IMR-90 (cell line): ENCODE measurements around the gene ATP5ME. TPM values are rescaled to one million over a fixed set of nuclear protein-coding genes. Genes with fewer than 3 reads are reported as not detected.

ENCODE experiments used
- ATAC-seq: fragments of 200-7000 bp; cut with Tn5 transposase; 2 replicates; pipeline ENCODE4 v1.9.1; 2020; ENCODE audit warnings: low read depth, mild to moderate bottlenecking, moderate library complexity
- BruUV-seq: library from RNA; stranded (reverse); fragments of 400-500 nt; replicated peaks from 2 replicates; lab custom pipeline; 2021; lab: Mats Ljungman, UMichigan
- CTCF ChIA-PET: fragments of 300-600 bp; formaldehyde crosslinking; extraction: SDS; loops from one replicate; lab custom pipeline; 2021; ENCODE audit warnings: antibody characterized with exemption; lab: Yijun Ruan, JAX
- POLR2A ChIA-PET: fragments of 300-600 bp; sonication (Branson Sonifier 250); formaldehyde crosslinking; loops from one replicate; lab custom pipeline; 2022; ENCODE audit warnings: antibody characterized with exemption; ENCODE audit not compliant: unreplicated experiment; lab: Charles Lee
- DNase-seq: peaks from one replicate; pipeline ENCODE4 v3.0.0; 2013
- H2AFZ ChIP-seq: replicated peaks from 2 replicates; pipeline ENCODE3; 2013; ENCODE audit warnings: low read length, mild to moderate bottlenecking; ENCODE audit not compliant: poor library complexity
- H2AK5ac ChIP-seq: 2 replicates; pipeline ENCODE4 v1.6.1; 2013; ENCODE audit warnings: low read depth, low read length, inconsistent platforms
- H2AK9ac ChIP-seq: replicated peaks from 2 replicates; pipeline ENCODE3; 2013; ENCODE audit warnings: mild to moderate bottlenecking, low read depth, low read length, moderate library complexity; ENCODE audit not compliant: poor library complexity
- H2BK120ac ChIP-seq: 2 replicates; pipeline ENCODE4 v1.6.1; 2013; ENCODE audit warnings: low read depth, low read length, inconsistent platforms
- H2BK15ac ChIP-seq: 3 replicates; pipeline ENCODE4 v1.6.1; 2013; ENCODE audit warnings: low read depth, low read length, inconsistent platforms
- H2BK20ac ChIP-seq: 2 replicates; pipeline ENCODE4 v1.6.1; 2013; ENCODE audit warnings: low read depth, mild to moderate bottlenecking, inconsistent platforms, low read length, moderate library complexity
- H2BK5ac ChIP-seq: 2 replicates; pipeline ENCODE4 v1.6.1; 2013; ENCODE audit warnings: mild to moderate bottlenecking, low read depth, low read length, inconsistent platforms; ENCODE audit not compliant: poor library complexity, severe bottlenecking
- H3K14ac ChIP-seq: replicated peaks from 2 replicates; pipeline ENCODE4 v1.6.1; 2013; ENCODE audit warnings: low read depth, low read length, inconsistent platforms
- H3K18ac ChIP-seq: 2 replicates; pipeline ENCODE4 v1.6.1; 2013; ENCODE audit warnings: low read depth, low read length, control low read depth
- H3K23ac ChIP-seq: 2 replicates; pipeline ENCODE4 v1.6.1; 2013; ENCODE audit warnings: low read depth, low read length, inconsistent platforms
- H3K27ac ChIP-seq: 2 replicates; pipeline ENCODE4 v1.5.1; 2013; ENCODE audit warnings: mild to moderate bottlenecking, control low read depth, low read length; ENCODE audit not compliant: insufficient read depth
- H3K27me3 ChIP-seq: 2 replicates; pipeline ENCODE4 v1.6.1; 2013; ENCODE audit warnings: low read length; ENCODE audit not compliant: control insufficient read depth, insufficient read depth
- H3K36me3 ChIP-seq: 2 replicates; pipeline ENCODE4 v1.6.1; 2013; ENCODE audit warnings: low read length, mixed read lengths; ENCODE audit not compliant: control insufficient read depth, insufficient read depth
- H3K4ac ChIP-seq: 2 replicates; pipeline ENCODE4 v1.6.1; 2013; ENCODE audit warnings: low read depth, low read length, inconsistent platforms
- H3K4me1 ChIP-seq: 2 replicates; pipeline ENCODE4 v1.6.1; 2013; ENCODE audit warnings: low read length, mixed read lengths; ENCODE audit not compliant: control insufficient read depth, insufficient read depth
- H3K4me2 ChIP-seq: 2 replicates; pipeline ENCODE4 v1.6.1; 2013; ENCODE audit warnings: low read depth, mild to moderate bottlenecking, control low read depth, low read length, moderate library complexity
- H3K4me3 ChIP-seq: 2 replicates; pipeline ENCODE4 v1.5.1; 2013; ENCODE audit warnings: low read depth, mild to moderate bottlenecking, control low read depth, low read length, moderate library complexity; ENCODE audit not compliant: insufficient read depth
- H3K56ac ChIP-seq: 2 replicates; pipeline ENCODE4 v1.6.1; 2013; ENCODE audit warnings: low read length, inconsistent platforms; ENCODE audit not compliant: insufficient read depth; ENCODE audit errors: extremely low read depth
- H3K79me1 ChIP-seq, 2 experiments: 2 replicates each; pipeline ENCODE4 v1.6.1; 2013; ENCODE audit warnings: low read length in 2 of 2, inconsistent platforms in 1 of 2, low read depth in 1 of 2
- H3K9ac ChIP-seq: 2 replicates; pipeline ENCODE4 v1.6.1; 2013; ENCODE audit warnings: low read depth, low read length, control low read depth
- H3K9me1 ChIP-seq: 2 replicates; pipeline ENCODE4 v1.6.1; 2013; ENCODE audit warnings: low read length, inconsistent platforms; ENCODE audit not compliant: insufficient read depth
- H3K9me3 ChIP-seq: 2 replicates; pipeline ENCODE4 v1.6.1; 2013; ENCODE audit warnings: low read length; ENCODE audit not compliant: control insufficient read depth, insufficient read depth
- H4K20me1 ChIP-seq: 2 replicates; pipeline ENCODE4 v1.6.1; 2013; ENCODE audit warnings: low read length, inconsistent platforms; ENCODE audit not compliant: insufficient read depth
- H4K5ac ChIP-seq: 2 replicates; pipeline ENCODE4 v1.6.1; 2013; ENCODE audit warnings: mild to moderate bottlenecking, low read depth, low read length, control low read depth
- H4K8ac ChIP-seq, 2 experiments: 2 replicates each; pipeline ENCODE4 v1.6.1; 2013; ENCODE audit warnings: low read depth in 2 of 2, low read length in 2 of 2, control low read depth in 1 of 2, inconsistent platforms in 1 of 2
- H4K91ac ChIP-seq: 2 replicates; pipeline ENCODE4 v1.6.1; 2013; ENCODE audit warnings: low read depth, low read length, inconsistent platforms; ENCODE audit not compliant: insufficient read depth
- BHLHE40 ChIP-seq: fragments of 150-350 bp; IDR thresholded peaks from 2 replicates; pipeline ENCODE4 v1.6.1; 2016; ENCODE audit warnings: mild to moderate bottlenecking, low read depth, low read length
- CEBPB ChIP-seq: IDR thresholded peaks from 2 replicates; pipeline ENCODE4 v1.6.1; 2012; ENCODE audit warnings: low read depth, low read length, improper control_type of control experiment
- MAFK ChIP-seq: IDR thresholded peaks from 2 replicates; pipeline ENCODE4 v1.6.1; 2012; ENCODE audit warnings: low read depth, low read length, improper control_type of control experiment
- MAZ ChIP-seq: IDR thresholded peaks from 2 replicates; pipeline ENCODE4 v1.6.1; 2012; ENCODE audit warnings: low read depth, mild to moderate bottlenecking, low read length, improper control_type of control experiment, moderate library complexity, borderline replicate concordance
- MXI1 ChIP-seq: IDR thresholded peaks from 2 replicates; pipeline ENCODE4 v1.6.1; 2012; ENCODE audit warnings: low read depth, mild to moderate bottlenecking, low read length, moderate library complexity, borderline replicate concordance
- POLR2A ChIP-seq: IDR thresholded peaks from 2 replicates; pipeline ENCODE4 v1.6.1; 2012; ENCODE audit warnings: mild to moderate bottlenecking, low read depth, low read length
- RAD21 ChIP-seq: IDR thresholded peaks from 2 replicates; pipeline ENCODE4 v1.6.1; 2012; ENCODE audit warnings: low read length, improper control_type of control experiment
- RCOR1 ChIP-seq: IDR thresholded peaks from 2 replicates; pipeline ENCODE4 v1.6.1; 2012; ENCODE audit warnings: mild to moderate bottlenecking, low read length, improper control_type of control experiment; ENCODE audit not compliant: insufficient replicate concordance
- RFX5 ChIP-seq: IDR thresholded peaks from 2 replicates; pipeline ENCODE4 v1.8.0; 2012; ENCODE audit warnings: low read depth, mild to moderate bottlenecking, low read length, moderate library complexity
- SMC3 ChIP-seq: fragments of 150-350 bp; IDR thresholded peaks from 2 replicates; pipeline ENCODE4 v1.6.1; 2016; ENCODE audit warnings: low read depth, mild to moderate bottlenecking, antibody characterized with exemption, low read length, moderate library complexity
- WGBS, 2 experiments: methylation state at CpG; one replicate each; pipeline versions ENCODE4 v1.1.5 to v1.1.7; 2013; ENCODE audit warnings: missing lambda C conversion rate in 2 of 2; ENCODE audit not compliant: insufficient read length in 1 of 2; ENCODE audit errors: extremely low coverage in 2 of 2; 5-methylcytosine and 5-hydroxymethylcytosine counted together
- dilution Hi-C: fragments of 300-500 bp; cut with HindIII; formaldehyde crosslinking; loops from one replicate; pipeline ENCODE4 v1.14.3; 2018; ENCODE audit warnings: low sequenced_read_pairs; ENCODE audit not compliant: unreplicated experiment
- in situ Hi-C: fragments of 300-500 bp; cut with MboI; formaldehyde crosslinking; loops from 3 replicates; pipeline ENCODE4 v1.14.3; 2019; ENCODE audit warnings: low sequenced_read_pairs, inconsistent platforms, mixed read lengths
- intact Hi-C: fragments of 100-400 bp; cut with micrococcal nuclease; formaldehyde crosslinking; loops from 2 replicates; pipeline ENCODE4 v1.10.0; 2022
- polyA plus RNA-seq, 3 experiments: library from polyadenylated mRNA; depleted of rRNA; stranded (reverse); fragments of >200 nt; gene quantifications; 2 replicates each; pipeline ENCODE4 v1.2.3, GENCODE V29; 2012; ENCODE audit warnings: low replicate concordance in 1 of 3
- total RNA-seq: library from RNA; depleted of rRNA; stranded (reverse); fragments of >200 nt; gene quantifications from 2 replicates; pipeline ENCODE4 v1.2.3, GENCODE V29; 2012
- TF ChIP-seq, protein P1 (sequence below): fragments of 150-350 bp; IDR thresholded peaks from 2 replicates; pipeline ENCODE4 v1.6.1; 2017; ENCODE audit warnings: mild to moderate bottlenecking, antibody characterized with exemption, low read length, low read depth
- TF ChIP-seq, protein P2 (sequence below): conservative IDR thresholded peaks from 2 replicates; pipeline ENCODE4 v1.5.1; 2012; ENCODE audit warnings: mild to moderate bottlenecking, low read depth, low read length, improper control_type of control experiment
- TF ChIP-seq, protein P3 (sequence below): fragments of 150-350 bp; IDR thresholded peaks from 2 replicates; pipeline ENCODE4 v1.6.1; 2016; ENCODE audit warnings: low read depth, mild to moderate bottlenecking, low read length, moderate library complexity, borderline replicate concordance

The ATP5ME gene
- total and polyA plus RNA-seq, 2 of the 4 experiments (the other 2 are of a cell fraction) = 39.3 to 603 TPM

DNA sequence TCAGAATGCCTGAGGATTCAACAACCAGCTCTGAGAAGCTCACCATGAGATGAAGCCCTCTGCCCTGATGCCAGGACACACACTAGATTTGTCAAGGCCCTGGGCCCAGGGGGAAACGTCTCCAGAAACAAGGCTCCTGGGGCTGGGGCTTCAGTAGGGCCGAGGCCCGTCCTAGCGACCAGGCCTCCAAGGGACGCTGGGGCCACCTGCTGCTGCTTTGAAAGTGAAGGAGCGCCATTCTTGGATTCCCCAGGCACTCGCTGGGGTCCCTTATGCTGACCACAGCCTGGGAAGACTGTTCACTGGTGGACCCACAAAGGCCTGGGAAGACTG, 24.8 kb downstream of the ATP5ME start:
- Histone ChIP-seq H2AK9ac (no peak overlapping the region), H3K18ac (no peak overlapping the region), H3K9me3 (peaks cover 3% of the 10 kb centered on the region), H4K20me1 (no peaks in the 10 kb centered on the region), H3K14ac (no peak overlapping the region), H3K56ac (no peak overlapping the region), H4K8ac (no peak overlapping the region), H3K4me3 (no peak overlapping the region), H3K27ac (no peak overlapping the region), H2AK5ac (no peak overlapping the region), H4K5ac (no peak overlapping the region), H3K4ac (no peak overlapping the region), H2BK20ac (no peak overlapping the region), H2AFZ (no peak overlapping the region), H3K9ac (no peak overlapping the region), H3K27me3 (peaks cover 11% of the 10 kb centered on the region; the same call in 1 of the 2 replicates), H2BK5ac (no peak overlapping the region), H3K4me2 (no peak overlapping the region), H2BK15ac (no peak overlapping the region), H4K91ac (no peak overlapping the region), H3K9me1 (no peaks in the 10 kb centered on the region), H2BK120ac (no peak overlapping the region), H3K23ac (no peak overlapping the region), H3K36me3 (no peaks in the 10 kb centered on the region), H3K79me1 (no peaks in the 10 kb centered on the region), H3K4me1 (no peaks in the 10 kb centered on the region)
- no peak for TF ChIP-seq RAD21
- no peak for TF ChIP-seq SMC3
- TF ChIP-seq MAFK = no peak
- TF ChIP-seq, protein P1, sequence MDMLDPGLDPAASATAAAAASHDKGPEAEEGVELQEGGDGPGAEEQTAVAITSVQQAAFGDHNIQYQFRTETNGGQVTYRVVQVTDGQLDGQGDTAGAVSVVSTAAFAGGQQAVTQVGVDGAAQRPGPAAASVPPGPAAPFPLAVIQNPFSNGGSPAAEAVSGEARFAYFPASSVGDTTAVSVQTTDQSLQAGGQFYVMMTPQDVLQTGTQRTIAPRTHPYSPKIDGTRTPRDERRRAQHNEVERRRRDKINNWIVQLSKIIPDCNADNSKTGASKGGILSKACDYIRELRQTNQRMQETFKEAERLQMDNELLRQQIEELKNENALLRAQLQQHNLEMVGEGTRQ = no peak
- TF ChIP-seq, protein P2, sequence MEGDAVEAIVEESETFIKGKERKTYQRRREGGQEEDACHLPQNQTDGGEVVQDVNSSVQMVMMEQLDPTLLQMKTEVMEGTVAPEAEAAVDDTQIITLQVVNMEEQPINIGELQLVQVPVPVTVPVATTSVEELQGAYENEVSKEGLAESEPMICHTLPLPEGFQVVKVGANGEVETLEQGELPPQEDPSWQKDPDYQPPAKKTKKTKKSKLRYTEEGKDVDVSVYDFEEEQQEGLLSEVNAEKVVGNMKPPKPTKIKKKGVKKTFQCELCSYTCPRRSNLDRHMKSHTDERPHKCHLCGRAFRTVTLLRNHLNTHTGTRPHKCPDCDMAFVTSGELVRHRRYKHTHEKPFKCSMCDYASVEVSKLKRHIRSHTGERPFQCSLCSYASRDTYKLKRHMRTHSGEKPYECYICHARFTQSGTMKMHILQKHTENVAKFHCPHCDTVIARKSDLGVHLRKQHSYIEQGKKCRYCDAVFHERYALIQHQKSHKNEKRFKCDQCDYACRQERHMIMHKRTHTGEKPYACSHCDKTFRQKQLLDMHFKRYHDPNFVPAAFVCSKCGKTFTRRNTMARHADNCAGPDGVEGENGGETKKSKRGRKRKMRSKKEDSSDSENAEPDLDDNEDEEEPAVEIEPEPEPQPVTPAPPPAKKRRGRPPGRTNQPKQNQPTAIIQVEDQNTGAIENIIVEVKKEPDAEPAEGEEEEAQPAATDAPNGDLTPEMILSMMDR = no peak
- no peak for TF ChIP-seq POLR2A
- no peak for TF ChIP-seq BHLHE40
- TF ChIP-seq MAZ = no peak
- no peak for TF ChIP-seq RCOR1
- TF ChIP-seq MXI1 = no peak
- TF ChIP-seq, protein P3, sequence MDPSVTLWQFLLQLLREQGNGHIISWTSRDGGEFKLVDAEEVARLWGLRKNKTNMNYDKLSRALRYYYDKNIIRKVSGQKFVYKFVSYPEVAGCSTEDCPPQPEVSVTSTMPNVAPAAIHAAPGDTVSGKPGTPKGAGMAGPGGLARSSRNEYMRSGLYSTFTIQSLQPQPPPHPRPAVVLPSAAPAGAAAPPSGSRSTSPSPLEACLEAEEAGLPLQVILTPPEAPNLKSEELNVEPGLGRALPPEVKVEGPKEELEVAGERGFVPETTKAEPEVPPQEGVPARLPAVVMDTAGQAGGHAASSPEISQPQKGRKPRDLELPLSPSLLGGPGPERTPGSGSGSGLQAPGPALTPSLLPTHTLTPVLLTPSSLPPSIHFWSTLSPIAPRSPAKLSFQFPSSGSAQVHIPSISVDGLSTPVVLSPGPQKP = no peak
- TF ChIP-seq CEBPB = no peak
- no peak for TF ChIP-seq RFX5
- no TSS peak for BruUV-seq
- no CpG with 5 or more reads among the region's 7 CpGs for WGBS, 2 experiments
- dilution Hi-C loops (no loop called here), in situ Hi-C loops (no loop called here), intact Hi-C loops (no loop called here)
- ChIA-PET POLR2A (no interaction called here), CTCF (no interaction called here)
- no peak for DNase-seq
- no peak for ATAC-seq
